Upper lobe of left lung (tissue), 6 donors: ENCODE measurements around the gene SNRPA. TPM values are rescaled to one million over a fixed set of nuclear protein-coding genes. Genes with fewer than 3 reads are reported as not detected.
"Not testable (repeated sequence)": the region's sequence is repeated elsewhere in the genome, so short reads cannot be mapped to it uniquely, and the experiment has no call there.

ENCODE experiments used
- ATAC-seq, 2 donors: fragments of 200-7000 bp; cut with Tn5 transposase; one replicate each; pipeline ENCODE4 v1.9.1; 2022; ENCODE audit warnings: mild to moderate bottlenecking in 2 of 2, moderate library complexity in 2 of 2; ENCODE audit not compliant: low FRiP score in 2 of 2
- DNase-seq, 2 donors: peaks; one replicate each; pipeline ENCODE4 v3.0.0-alpha.2; 2019 to 2020
- H3K27ac ChIP-seq, 4 donors: fragments of 200-600 bp; sonication (generic); one replicate each; pipeline ENCODE4 v1.5.1; 2016 to 2019
- H3K27me3 ChIP-seq, 4 donors: fragments of 200-600 bp; sonication (generic); one replicate each; pipeline ENCODE4 v1.5.1; 2017 to 2019
- H3K36me3 ChIP-seq, 4 donors: fragments of 200-600 bp; sonication (generic); one replicate each; pipeline ENCODE4 v1.5.1; 2016 to 2019
- H3K4me1 ChIP-seq, 4 donors: fragments of 200-600 bp; sonication (generic); one replicate each; pipeline ENCODE4 v1.5.1; 2018 to 2019
- H3K4me3 ChIP-seq, 4 donors: fragments of 200-600 bp; sonication (generic); one replicate each; pipeline ENCODE4 v1.5.1; 2017 to 2019; ENCODE audit warnings: mild to moderate bottlenecking in 2 of 4, moderate library complexity in 1 of 4
- H3K9me3 ChIP-seq, 4 donors: fragments of 200-600 bp; sonication (generic); one replicate each; pipeline ENCODE4 v1.5.1; 2018 to 2019
- EP300 ChIP-seq, 4 donors: sonication (generic); formaldehyde crosslinking; IDR thresholded peaks; one replicate each; pipeline ENCODE4 v1.5.1; 2017; ENCODE audit warnings: antibody characterized with exemption in 4 of 4, control low read depth in 2 of 4
- POLR2A ChIP-seq, 4 donors: fragments of 450-650 bp; IDR thresholded peaks; one replicate each; pipeline ENCODE4 v1.5.1; 2016 to 2017; ENCODE audit warnings: antibody characterized with exemption in 4 of 4, mild to moderate bottlenecking in 2 of 4
- POLR2AphosphoS5 ChIP-seq, 2 donors: sonication (generic); formaldehyde crosslinking; IDR thresholded peaks; one replicate each; pipeline ENCODE4 v1.5.1; 2017; ENCODE audit warnings: antibody characterized with exemption in 2 of 2
- whole genome bisulfite sequencing, 2 donors: methylation state at CpG; one replicate each; pipeline ENCODE4 v1.1.5; 2017 to 2018; 5-methylcytosine and 5-hydroxymethylcytosine counted together
- total RNA-seq, 6 donors: library from RNA; depleted of rRNA in 4 of 6; stranded (reverse); fragments of >200 nt in 4 of 6; gene quantifications; one replicate each; pipeline versions ENCODE4 v1.1.0 to v1.2.1, GENCODE V29; 2016 to 2021
- TF ChIP-seq, protein P1 (sequence below), 6 experiments: fragments of 450-650 bp in 4 of 6; fragments of 200-600 bp in 2 of 6; sonication (generic) in 2 of 6; IDR thresholded peaks; one replicate each; pipeline ENCODE4 v1.5.1; 2016 to 2019; ENCODE audit warnings: antibody characterized with exemption in 6 of 6
- donor health status: DM: no; HTN: no; CAD: no; lungs with moderate emphysema.
- donor health status: DM: no; HTN: yes; CAD: no; lungs with severe emphysema.

The SNRPA gene
- total RNA-seq, 6 donors from 2014 or later: 32.4 to 90.1 (median 55.3) TPM

DNA sequence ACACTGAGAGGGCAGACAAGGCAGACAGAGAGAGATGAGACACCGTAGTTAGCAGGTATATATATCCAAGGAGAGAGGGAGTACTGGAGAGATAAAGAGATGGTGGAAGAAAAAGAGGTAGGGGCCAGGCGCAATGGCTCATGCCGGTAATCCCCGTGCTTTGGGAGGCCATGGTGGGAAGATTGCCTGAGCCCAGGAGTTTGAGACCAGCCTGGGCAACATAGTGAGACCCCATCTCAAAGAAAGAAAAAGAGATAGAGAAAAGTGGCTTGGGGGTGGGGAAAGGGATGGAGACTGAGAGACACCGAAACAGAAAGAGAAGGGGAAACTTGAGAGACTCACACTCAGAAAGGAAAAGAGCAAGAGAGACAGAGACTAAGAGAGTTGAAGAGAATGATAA is 29.6 kb downstream of the SNRPA start:
- no peaks in the 10 kb centered on the region for H3K27me3 ChIP-seq
- H3K27ac ChIP-seq: no peak overlapping the region
- H3K9me3 ChIP-seq: no peaks in the 10 kb centered on the region
- DNase-seq (no peak), ATAC-seq (no peak)
- WGBS, 2 donors: 92 to 96% methylated on average over 5 of the region's 5 CpGs
- peaks cover 0 to 15% (median 9%) of the 10 kb centered on the region in 4 donors for H3K36me3 ChIP-seq
- TF ChIP-seq, protein P1, sequence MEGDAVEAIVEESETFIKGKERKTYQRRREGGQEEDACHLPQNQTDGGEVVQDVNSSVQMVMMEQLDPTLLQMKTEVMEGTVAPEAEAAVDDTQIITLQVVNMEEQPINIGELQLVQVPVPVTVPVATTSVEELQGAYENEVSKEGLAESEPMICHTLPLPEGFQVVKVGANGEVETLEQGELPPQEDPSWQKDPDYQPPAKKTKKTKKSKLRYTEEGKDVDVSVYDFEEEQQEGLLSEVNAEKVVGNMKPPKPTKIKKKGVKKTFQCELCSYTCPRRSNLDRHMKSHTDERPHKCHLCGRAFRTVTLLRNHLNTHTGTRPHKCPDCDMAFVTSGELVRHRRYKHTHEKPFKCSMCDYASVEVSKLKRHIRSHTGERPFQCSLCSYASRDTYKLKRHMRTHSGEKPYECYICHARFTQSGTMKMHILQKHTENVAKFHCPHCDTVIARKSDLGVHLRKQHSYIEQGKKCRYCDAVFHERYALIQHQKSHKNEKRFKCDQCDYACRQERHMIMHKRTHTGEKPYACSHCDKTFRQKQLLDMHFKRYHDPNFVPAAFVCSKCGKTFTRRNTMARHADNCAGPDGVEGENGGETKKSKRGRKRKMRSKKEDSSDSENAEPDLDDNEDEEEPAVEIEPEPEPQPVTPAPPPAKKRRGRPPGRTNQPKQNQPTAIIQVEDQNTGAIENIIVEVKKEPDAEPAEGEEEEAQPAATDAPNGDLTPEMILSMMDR (IDR thresholded peaks at IDR 0.05): no peak
- no peak for TF ChIP-seq EP300 (IDR thresholded peaks at IDR 0.05)
- no peak for TF ChIP-seq POLR2AphosphoS5 (IDR thresholded peaks at IDR 0.05)
- no peak for TF ChIP-seq POLR2A (IDR thresholded peaks at IDR 0.05)
- H3K4me1 ChIP-seq: peaks cover 13 to 20% (median 18%) of the 10 kb centered on the region in 4 donors
- no peak overlapping the region for H3K4me3 ChIP-seq

DNA sequence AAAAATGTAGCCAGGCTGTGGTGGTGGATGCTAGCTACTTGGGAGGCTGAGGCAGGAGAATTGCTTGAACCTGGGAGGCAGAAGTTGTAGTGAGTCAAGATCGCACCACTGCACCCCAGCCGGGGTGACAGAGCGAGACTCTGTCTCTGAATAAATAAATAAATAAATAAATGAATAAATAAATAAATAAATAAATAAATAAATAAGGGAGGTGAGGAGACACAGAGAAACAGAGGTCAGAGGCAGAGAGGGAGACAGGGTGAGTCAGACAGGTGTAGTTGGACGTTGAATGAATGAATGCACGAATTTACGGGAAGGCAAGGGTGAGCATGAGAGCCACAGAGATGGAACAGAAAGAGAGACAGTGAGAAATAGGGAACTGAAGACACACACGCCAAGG is 30.1 kb downstream of the SNRPA start:
- DNase-seq: no peak
- H3K4me1 ChIP-seq: peaks cover 13 to 20% (median 18%) of the 10 kb centered on the region in 4 donors
- no peak for ATAC-seq
- H3K27ac ChIP-seq: no peak overlapping the region
- H3K27me3 ChIP-seq: no peaks in the 10 kb centered on the region
- H3K9me3 ChIP-seq: no peaks in the 10 kb centered on the region
- WGBS, 2 donors: 90 to 96% methylated on average over 7 of the region's 7 CpGs
- H3K36me3 ChIP-seq: peaks cover 0 to 18% (median 9%) of the 10 kb centered on the region in 4 donors
- no peak overlapping the region for H3K4me3 ChIP-seq
- no peak for TF ChIP-seq POLR2A (IDR thresholded peaks at IDR 0.05)
- TF ChIP-seq, protein P1 (IDR thresholded peaks at IDR 0.05): no peak
- TF ChIP-seq EP300 (IDR thresholded peaks at IDR 0.05): no peak
- no peak for TF ChIP-seq POLR2AphosphoS5 (IDR thresholded peaks at IDR 0.05)

DNA sequence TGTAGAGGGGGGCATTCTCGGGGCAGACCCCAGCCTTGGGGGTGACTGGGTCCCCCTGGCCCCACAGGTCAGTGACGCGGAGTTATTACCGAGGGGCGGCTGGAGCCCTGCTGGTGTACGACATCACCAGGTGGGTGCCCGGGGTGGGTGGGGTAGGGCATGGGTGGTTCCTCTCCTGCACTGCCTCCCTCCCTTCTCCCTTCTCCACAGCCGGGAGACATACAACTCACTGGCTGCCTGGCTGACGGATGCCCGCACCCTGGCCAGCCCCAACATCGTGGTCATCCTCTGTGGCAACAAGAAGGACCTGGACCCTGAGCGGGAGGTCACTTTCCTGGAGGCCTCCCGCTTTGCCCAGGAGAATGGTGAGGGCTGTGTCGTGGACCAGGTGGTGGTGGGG is 32.7 kb downstream of the SNRPA start:
- 90 to 95% methylated on average over 5 to 12 of the region's 14 CpGs for WGBS, 2 donors
- TF ChIP-seq POLR2AphosphoS5 (IDR thresholded peaks at IDR 0.05): no peak
- no peak for TF ChIP-seq EP300 (IDR thresholded peaks at IDR 0.05)
- no peak for TF ChIP-seq POLR2A (IDR thresholded peaks at IDR 0.05)
- TF ChIP-seq, protein P1 (IDR thresholded peaks at IDR 0.05): no peak
- Histone ChIP-seq H3K27me3 (no peaks in the 10 kb centered on the region), H3K9me3 (no peaks in the 10 kb centered on the region), H3K4me3 (no peak overlapping the region), H3K27ac (no peak overlapping the region), H3K36me3 (peaks cover 0 to 30% (median 16%) of the 10 kb centered on the region in 4 donors), H3K4me1 (peaks cover 6 to 9% (median 7%) of the 10 kb centered on the region in 4 donors)
- ATAC-seq (no peak), DNase-seq (peak in 1 of 2 donors; percentile 55)

DNA sequence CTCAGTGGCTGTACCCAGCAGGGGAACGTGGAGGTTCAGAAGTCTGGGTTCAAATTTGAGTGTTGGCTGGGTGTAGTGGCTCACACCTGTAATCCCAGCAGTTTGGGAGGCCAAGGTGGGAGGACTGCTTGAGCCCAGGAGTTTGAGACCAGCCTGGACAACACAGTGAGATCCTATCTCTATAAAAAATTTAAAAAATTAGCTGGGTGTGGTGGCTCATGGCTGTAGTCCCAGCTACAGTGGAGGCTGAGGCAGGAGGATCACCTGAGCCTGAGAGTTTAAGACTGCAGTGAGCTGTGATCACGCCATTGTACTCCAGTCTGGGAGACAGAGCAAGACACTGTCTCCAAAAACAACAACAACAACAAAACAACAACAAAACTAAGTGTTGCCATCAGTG is 33.1 kb downstream of the SNRPA start:
- not testable (repeated sequence) for H3K4me1 ChIP-seq, DNase-seq, H3K27me3 ChIP-seq, H3K4me3 ChIP-seq, H3K27ac ChIP-seq, ATAC-seq, H3K9me3 ChIP-seq
- WGBS, 2 donors: 100% methylated on average over 1 to 2 of the region's 2 CpGs
- H3K36me3 ChIP-seq: peaks cover 0 to 30% (median 16%) of the 10 kb centered on the region in 4 donors

DNA sequence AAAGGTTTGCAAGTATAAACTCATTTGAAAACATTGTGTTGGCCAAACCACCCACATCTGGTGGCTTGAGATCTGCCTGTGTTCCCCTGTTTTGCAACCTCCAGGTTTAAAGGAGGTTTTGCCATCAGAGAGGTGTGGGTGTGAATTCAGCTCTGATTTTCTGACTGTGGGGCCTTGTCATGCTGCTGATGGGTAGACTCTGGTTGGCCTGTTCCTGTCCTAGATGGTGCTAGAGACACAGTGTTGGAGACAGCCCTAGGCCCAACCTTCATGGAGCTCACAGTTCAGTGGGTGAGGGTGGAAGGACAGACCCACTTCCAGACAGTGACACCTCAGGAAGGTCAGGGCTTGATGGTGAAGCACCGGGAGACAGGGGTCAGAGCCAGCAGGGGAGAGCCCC is 34.5 kb downstream of the SNRPA start:
- peaks cover 0 to under 1% (median 0%) of the 10 kb centered on the region in 4 donors for H3K4me1 ChIP-seq
- H3K27me3 ChIP-seq: no peaks in the 10 kb centered on the region
- DNase-seq (no peak), ATAC-seq (no peak)
- peaks cover 0 to 30% (median 16%) of the 10 kb centered on the region in 4 donors for H3K36me3 ChIP-seq
- TF ChIP-seq POLR2A (IDR thresholded peaks at IDR 0.05): no peak
- TF ChIP-seq, protein P1 (IDR thresholded peaks at IDR 0.05): no peak
- no peak for TF ChIP-seq POLR2AphosphoS5 (IDR thresholded peaks at IDR 0.05)
- no peak for TF ChIP-seq EP300 (IDR thresholded peaks at IDR 0.05)
- no peaks in the 10 kb centered on the region for H3K9me3 ChIP-seq
- no peak overlapping the region for H3K27ac ChIP-seq
- no peak overlapping the region for H3K4me3 ChIP-seq
- WGBS, 2 donors: 78 to 91% methylated on average over 1 of the region's 1 CpG
